HK-2 (cell line): ENCODE data around the gene ADARB2.

Experiments used
- DNase-seq: peaks from one replicate; pipeline ENCODE4 v3.0.0-alpha.2; 2018; ENCODE audit not compliant: unreplicated experiment

ADARB2 gene

GRCh38 chr10:1663226-1663625 lies 74.1 kb downstream of the ADARB2 start:
- no peak for DNase-seq

DNA sequence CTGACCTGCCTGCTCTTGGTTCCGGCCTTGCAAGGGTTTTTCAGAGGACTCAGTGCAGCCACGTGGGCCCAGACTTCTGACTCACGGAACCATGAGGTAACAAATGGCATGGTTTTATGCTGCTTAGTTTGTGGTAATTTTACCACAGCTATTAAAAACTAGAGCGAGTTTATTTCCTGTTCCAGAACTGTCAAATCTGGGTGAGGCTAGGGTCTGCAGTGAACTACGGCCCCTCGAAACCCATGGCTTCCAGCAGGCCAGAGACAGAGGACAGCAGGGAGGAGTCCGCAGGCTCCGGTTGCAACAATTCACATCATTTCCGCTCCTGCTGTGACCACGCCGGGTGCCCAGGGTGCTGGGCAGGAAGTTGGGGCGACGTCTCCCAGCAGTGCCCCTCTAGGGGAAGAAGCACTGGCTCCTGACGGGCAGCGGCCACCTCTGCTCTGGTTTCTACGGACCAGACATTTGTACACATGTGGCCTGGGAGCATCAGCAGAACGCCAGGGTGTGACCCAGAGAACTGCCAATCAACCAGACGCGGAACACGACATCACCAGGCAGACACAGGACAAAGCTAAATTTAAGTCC lies 74.8 kb downstream of the ADARB2 start:
- DNase-seq: no peak

GRCh38 chr10:1661859-1662437 lies 75.4 kb downstream of the ADARB2 start:
- DNase-seq: no peak

DNA sequence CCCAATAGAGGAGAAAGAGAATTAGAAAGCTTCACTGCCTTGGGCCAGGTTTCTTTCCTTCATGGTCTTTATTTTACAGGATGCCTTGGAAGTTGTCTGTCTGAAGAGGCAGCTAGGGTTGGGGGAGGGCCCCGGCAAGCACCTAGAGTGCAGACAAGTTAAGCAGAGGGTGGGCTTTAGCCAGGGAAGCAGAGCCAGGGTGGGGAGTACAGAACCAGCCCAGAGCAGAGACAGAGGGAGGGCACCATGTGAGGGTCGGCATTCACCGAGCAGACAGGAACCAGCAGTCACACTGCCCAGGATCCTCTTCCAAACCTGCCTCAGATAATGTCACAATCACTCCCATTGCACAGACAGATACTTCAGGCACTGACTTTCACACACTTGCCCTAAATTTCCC lies 75.9 kb downstream of the ADARB2 start:
- no peak for DNase-seq

DNA sequence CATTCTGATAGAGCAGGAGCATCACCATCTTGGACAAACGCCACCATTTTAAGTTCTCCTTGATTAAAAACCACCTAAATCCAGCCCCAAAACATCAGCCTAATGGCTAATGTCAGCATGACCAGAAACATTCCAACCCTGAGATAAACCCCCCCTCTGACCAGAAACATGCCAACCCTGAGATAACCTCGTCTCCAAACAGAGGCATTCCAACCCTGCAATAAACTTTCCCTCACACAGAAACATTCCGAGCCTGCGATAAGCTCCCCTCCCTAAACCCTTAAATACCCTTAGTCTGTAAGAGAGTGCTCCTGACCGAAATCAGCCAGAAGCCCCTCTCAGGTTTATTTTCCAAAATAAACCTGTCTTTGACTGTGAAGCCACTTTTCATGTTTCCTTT lies 76.5 kb downstream of the ADARB2 start:
- DNase-seq: no peak

GRCh38 chr10:1660386-1660785 lies 76.9 kb downstream of the ADARB2 start:
- DNase-seq: no peak

DNA sequence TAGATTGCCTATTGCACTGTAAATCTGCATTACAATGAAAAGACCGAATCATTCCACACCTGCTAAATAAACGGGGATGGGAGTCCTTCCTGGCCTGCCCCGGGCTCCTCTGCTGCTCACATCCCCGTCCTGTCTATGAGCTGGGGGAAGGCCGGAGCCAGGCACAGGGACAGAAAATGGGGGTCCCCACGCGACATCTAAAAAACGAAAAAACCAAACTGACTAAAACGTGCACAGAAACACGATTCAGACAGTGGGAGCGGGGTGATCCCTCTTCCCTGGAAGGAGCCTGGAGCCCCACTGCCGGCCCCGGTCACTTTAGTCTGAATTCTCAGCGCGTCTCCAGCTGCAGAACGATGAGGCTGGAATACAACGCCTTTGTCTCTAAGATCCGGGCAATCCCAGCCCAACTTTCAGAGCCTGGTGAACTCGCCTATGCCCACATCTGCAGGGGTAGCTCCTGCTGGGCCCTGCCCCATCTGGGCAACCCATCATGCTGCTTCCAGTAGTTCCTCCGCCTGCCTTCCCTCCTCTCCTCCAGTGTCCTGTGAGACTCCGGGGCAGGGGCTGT lies 78.0 kb downstream of the ADARB2 start:
- DNase-seq: no peak

- DNase-seq: no peak
These were observed 78.7 kb downstream of the ADARB2 start for GRCh38 chr10:1658658-1659057.

DNA sequence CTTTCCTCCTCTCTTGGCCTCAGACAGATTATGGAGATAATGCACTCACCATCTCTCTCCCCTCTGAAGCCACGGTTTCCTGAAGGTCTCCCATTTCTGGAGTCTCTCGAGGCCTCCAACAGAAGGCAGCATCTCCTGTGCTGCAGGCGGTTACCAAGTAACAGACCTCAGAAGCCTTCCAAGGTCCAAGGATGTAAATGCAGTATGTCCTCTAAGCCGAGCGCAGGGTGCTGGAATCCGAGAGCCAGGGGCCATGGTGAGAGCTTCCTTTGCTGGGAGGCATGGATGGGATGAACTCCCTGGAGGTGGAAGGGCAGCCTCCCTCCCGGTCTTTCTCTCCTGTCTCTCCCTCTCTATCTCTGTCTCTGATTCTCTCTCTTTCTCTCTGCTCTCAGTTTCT lies 79.8 kb downstream of the ADARB2 start:
- DNase-seq: no peak

GRCh38 chr10:1655367-1655766 lies 82.0 kb downstream of the ADARB2 start:
- no peak for DNase-seq

DNA sequence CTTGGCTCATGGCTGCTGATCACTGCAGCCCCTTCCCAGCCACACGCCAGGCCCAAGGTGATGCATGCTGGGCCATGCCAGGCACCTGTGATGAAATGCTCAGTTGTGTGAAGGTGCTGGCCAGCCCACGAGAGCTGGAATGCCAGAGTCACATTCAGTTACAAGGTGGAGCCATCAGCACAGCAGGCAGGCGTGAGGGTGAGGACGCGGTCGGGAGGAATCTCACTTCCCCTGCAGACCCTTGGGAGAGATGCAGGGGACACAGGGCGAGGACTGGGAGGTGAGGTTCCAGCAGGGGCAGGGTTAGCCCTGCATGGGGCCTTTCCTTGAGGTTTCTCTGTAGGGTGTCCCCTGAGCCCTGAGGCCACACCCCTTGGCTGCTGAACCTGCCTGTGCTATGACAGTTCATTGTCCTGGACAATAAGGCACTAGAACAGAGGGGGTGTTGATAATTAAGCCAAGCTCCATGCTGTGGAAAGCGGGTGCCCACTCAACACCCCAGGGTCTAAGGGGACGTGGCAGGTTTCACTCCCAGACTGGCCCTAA lies 82.4 kb downstream of the ADARB2 start:
- DNase-seq: no peak

- DNase-seq: no peak
These were observed 83.1 kb downstream of the ADARB2 start for GRCh38 chr10:1654247-1654646.

- no peak for DNase-seq
These were observed 84.0 kb downstream of the ADARB2 start for GRCh38 chr10:1653321-1653720.

- DNase-seq: no peak
These were observed 85.2 kb downstream of the ADARB2 start for GRCh38 chr10:1652151-1652550.

DNA sequence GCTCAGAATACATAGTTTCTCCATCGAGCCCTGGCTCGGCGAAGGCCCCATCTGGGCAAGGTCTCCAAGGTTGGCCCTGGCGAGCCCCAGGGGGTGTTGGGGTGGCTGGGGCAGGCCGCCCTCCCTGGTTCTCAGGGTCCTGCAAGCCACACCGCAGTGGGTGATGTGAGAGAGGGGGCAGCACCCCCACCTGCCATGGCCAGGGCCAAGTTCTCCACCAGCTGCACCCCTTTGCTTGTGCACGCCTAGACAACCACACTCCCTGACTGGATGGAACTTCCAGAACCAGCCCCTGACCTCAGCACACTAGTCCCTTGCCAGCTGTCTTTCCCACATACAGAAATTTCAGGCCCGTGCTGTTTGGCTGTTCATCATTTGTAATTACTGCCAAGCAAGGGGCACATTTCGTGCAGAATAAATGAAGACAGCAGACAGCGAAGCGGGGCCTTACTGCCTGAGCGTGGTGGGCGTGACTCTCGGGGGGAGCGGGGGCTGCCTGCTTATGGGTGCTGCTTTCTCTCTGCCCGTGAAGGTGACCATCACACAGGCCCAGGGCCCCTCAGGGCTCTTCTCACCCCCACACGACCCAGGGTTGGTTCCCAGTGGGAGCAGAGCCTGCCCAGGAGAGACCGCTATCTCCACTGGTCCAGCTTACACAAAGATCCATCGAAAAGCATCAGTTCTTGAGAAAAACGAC lies 85.9 kb downstream of the ADARB2 start:
- DNase-seq: no peak

DNA sequence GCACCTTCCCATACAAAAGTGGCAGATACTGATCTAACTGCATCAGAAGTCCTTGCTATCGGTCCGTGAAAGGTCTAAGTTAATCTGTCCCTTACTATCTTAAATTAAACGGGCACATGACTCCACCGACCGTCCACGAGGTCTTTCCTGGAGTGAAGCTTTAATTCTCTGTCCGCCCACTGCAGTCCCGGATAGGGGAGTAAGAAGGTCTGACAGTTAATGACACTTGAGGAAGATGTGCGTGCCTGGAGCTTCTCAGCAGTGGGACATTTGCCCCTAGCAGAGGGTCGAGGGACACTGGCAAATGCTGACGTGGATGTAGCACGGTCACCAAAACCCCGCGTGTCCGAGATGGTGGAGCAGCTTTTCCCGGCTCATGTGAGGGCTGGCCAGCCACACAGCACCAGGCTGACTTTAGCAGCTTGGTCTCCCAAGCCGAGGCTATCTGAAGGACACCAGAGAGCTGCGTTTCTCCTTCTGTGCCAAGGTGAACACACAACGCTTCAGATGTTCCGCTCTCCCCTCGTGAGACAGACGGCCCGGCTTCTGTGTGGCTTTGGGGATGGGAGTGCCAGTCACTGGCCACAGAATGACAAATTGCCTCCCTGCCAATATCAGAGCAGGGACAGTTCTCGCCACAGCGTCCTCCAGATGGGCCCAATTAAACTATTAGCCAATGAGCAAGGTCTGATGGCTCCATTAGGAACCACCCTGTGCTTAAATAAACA lies 86.6 kb downstream of the ADARB2 start:
- no peak for DNase-seq

- no peak for DNase-seq
These were observed 88.7 kb downstream of the ADARB2 start for GRCh38 chr10:1648648-1649047.

- no peak for DNase-seq
These were observed 91.0 kb downstream of the ADARB2 start for GRCh38 chr10:1646332-1646731.

- no peak for DNase-seq
These were observed 91.4 kb downstream of the ADARB2 start for GRCh38 chr10:1645896-1646295.

GRCh38 chr10:1644191-1644711 lies 93.1 kb downstream of the ADARB2 start:
- DNase-seq: no peak

DNA sequence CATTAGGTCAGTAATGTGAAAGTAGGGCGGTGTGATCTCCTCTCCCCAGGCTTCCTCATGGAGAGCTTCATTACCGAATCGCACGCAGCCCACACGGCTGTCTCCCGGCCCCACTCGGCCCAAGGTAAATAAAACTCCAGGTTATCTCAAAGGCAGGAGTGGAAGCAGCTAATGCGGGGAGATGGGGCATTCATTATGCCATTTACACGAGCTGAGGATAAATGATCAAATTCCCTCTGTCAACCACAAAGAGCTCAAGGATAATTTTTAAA lies 93.5 kb downstream of the ADARB2 start:
- no peak for DNase-seq
